GM12891 (cell line): ENCODE measurements around the gene SVOP.

Source experiments
- PAX5 ChIP-seq: IDR thresholded peaks from 2 replicates; pipeline ENCODE4 v1.6.1; 2011; ENCODE audit warnings: low read length, moderate library complexity, mild to moderate bottlenecking; ENCODE audit not compliant: insufficient read depth, severe bottlenecking
- POLR2A ChIP-seq: IDR thresholded peaks from 2 replicates; pipeline ENCODE4 v1.6.1; 2011; ENCODE audit warnings: low read depth, low read length, control low read depth
- POLR2AphosphoS5 ChIP-seq: IDR thresholded peaks from 2 replicates; pipeline ENCODE4 v1.6.1; 2011; ENCODE audit warnings: low read depth, low read length, control low read depth
- POU2F2 ChIP-seq: IDR thresholded peaks from 2 replicates; pipeline ENCODE4 v1.6.1; 2011; ENCODE audit warnings: low read depth, mild to moderate bottlenecking, control low read depth, low read length, moderate library complexity
- SPI1 ChIP-seq: IDR thresholded peaks from 2 replicates; pipeline ENCODE4 v1.6.1; 2011; ENCODE audit warnings: low read depth, low read length, control low read depth
- TAF1 ChIP-seq: IDR thresholded peaks from 2 replicates; pipeline ENCODE4 v1.6.1; 2011; ENCODE audit warnings: low read depth, low read length, control low read depth

DNA sequence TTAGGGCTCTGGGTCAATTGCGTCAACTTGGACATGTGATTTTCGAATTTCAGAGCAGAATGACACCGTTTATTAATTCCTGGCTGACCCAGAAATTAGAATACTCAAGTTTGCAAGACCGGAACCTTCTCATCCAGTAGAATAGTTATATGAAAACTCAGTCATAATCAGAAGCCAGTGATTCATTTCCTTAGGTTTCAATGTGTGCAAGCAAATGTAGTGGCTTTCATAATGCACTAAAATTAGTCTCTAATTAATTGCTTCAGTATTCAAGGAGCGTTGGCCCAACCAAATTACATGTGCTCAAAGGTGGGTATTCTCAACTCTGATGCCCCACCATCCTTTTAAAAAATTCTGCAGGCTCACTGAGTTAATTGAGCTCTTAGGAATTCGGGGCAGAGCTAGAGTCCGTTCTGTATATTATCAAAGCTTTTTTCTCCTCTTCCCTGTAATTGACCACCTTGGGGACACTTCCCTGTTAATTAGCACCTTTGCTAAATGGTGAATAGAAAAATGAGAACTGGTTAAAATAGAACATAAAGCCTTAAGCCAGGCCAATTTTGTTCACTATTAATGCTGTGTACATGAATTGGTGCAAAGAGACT, 85.6 kb downstream of the SVOP start:
- TF ChIP-seq POU2F2 (no peak), POLR2A (no peak), POLR2AphosphoS5 (no peak), TAF1 (no peak), SPI1 (no peak), PAX5 (no peak)
